CD4-positive, alpha-beta T cell treated with Interleukin-4 for 4 hours (primary cell): ENCODE results near the gene LMAN2.
"Not testable (repeated sequence)": the region's sequence is repeated elsewhere in the genome, so short reads cannot be mapped to it uniquely, and the experiment has no call there.

Experiments used
- DNase-seq: peaks from one replicate; pipeline ENCODE4 v3.0.0-alpha.2; 2020

Gene LMAN2

DNA sequence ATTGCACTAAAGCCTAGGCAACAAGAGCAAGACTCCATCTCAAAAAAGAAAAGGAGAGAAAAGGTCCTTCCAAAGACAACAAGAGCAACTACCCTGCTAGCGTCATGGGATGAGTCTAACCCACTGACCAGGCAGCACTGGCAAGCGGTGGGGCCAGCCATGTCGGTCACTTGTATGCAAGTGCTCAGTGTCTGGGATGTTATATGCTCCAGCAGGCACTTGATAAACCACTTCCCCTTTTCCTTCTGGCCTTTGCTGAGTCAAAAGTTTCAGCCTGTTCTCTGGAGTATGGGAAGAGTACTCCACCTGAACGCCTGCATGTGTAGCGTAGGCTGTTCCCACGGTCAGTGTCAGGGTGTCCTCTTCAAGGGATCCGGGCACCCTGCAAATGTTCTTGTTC, 30.6 kb downstream of the LMAN2 start:
- DNase-seq: no peak

DNA sequence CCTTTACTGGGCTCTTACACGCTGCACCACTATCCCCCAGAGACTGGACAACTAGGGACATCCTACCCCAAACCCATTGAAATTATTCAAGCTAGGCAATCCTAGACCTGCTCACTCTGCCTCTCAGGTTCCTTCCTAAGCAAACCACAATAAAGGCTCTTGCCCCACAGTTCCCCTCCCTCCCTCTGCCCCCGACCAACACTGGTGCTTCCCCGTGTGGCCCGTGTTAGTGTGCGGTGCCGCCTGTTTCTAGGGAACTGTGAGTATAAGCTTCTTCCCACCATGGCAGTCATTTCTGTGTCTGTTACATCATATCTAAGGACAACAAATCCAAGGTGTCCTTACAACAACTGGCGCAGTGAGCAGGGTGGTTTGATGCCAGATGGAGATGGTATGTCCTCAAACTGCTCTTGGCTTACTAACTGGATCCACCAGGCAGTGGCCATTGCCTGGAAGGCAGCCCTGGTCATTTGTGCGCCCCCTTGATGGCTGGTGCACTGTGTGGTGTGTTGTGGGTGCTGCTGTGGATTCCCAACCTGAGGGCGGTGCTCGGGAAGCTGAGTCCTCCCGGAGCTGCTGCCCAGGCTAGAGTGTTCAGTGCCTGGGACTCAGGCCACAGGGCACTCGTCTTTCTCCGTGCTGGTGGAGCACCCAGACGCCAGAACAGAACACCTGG, 31.4 kb downstream of the LMAN2 start:
- DNase-seq: peak; percentile 31

DNA sequence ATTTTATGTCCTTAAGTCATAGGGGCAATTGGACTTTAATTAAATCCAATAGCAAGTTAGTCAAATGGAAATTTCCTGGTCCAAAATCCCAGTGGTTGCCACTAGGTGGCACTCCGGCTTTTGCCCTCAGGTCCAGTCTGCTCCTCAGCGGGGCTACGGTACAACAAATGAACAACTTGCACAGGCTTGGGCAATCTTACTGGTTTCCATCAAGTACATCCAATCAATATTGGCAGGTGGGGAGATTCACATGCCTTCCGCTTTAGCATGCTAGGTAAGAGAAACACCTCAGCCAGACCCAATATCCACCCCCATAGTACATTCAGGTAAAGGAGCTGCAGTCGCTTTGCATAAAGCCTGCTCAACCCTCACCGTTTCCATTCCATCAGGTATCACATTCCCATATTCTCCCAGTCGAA, 33.5 kb downstream of the LMAN2 start:
- DNase-seq: peak; percentile 78

DNA sequence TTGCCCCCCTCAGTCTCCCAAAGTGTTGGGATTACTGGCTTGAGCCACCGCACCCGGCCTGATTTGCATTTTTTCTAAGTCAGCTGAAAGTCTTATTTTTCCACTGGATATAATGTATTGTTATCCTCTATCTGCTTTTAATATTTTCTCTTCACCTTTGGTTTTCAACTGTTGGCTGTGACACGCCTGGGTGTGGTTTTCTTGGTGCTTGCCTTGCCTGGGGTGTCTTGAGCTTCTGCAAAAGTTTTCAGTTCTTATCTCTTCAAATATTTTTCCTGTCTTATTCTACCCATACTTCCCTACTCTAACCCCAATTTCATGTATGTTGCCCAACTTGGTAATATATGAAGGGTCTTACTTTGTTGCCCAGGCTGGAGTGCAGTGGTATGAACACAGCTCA, 35.5 kb downstream of the LMAN2 start:
- no peak for DNase-seq

DNA sequence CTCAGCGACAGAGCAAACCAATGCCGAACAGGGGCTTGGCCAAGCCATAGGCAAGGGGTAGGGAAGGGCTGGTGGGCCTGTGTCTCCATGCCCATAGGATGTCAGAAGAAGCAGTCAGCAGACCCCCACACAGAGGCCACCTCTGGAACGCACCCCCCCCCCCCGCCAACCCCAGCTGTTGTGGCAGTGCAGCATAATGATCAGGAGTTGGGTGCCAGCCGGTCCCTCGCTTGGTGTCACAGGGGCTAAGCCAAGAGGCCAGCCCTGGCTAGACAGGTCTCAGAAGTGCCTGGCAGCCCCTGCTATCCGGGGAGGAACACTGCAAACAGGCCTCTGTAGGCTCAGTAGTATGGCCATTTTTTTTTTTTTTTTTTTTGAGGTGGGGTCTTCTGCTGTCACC, 36.1 kb downstream of the LMAN2 start:
- DNase-seq: no peak

DNA sequence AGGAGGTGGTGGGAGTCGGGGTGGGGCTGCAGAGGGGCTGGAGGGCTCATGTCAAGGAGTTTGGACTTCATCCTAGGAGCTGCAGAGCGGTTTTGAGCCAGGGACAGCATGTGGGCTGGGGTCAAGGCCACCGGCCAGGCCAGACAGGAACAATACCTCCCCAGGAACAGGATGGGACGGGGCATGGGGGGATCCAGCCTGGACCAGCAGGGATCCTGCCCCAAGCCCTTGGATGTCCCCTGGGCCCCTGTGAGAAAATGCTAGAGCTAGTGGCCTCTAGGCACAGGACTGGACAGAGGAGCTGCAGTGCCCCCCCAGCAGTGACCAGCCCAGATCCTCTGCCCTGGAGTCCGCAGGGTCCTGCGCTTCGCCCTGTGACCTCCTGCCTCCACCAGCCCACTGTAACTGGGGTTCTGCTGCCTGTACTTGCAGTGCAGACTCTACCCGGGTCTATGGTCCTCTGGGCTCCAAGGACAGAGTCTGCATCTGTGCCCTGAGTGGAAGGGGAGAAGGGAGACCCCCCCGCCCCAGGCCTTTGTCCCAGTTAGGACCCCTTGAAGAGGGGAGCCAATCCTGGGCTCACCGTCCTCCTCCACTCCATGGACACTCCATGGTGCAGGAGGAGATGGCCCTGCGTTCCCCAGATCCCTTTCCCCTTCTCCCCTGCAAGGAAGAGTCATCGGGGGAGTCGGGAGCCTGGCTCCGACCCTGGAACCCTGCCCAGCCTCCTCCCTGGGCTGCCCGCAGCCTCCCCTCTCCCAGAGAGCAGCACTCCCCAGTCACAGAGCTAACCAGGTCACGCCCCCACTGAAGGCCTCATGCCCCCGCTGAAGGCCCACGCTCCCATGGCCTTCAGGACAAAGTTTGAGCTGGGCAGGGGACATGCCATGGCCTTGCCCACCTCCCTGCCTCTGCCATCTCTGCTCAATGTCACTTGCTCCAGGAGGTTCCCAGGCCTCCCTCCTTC, 36.8 kb downstream of the LMAN2 start:
- no peak for DNase-seq

DNA sequence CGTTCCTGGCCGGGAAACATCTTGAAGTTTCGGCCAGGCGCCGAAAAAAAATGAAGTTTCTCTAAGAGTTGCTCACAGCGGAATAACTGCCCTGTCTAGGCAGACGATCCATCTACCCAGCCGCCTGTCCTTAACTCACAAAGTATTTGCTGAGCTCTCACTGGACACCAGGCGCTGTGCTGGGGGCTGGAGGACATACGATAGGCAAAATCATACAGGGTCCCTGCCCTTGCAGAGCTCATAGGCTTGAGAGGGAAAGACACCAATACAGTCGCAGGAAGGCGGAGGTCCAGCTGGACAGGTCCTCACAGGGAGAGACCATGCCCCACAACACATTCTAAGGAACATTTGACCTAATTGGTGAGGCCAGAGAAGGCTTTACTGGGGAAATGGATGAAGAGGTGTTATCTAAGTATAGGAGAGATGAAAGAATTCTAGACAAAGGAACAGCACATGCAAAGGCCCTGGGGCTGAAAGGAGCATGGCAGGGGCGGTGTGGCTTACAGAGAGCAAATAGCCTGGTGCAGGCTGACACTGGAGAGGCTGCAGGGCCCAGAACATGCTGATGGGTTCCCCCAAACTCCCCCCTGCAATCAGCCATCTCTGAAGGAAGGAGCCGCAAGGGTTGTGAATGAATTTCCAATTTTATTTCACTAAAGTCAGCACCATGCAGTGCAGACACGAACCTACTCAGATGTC, 37.8 kb downstream of the LMAN2 start:
- no peak for DNase-seq

DNA sequence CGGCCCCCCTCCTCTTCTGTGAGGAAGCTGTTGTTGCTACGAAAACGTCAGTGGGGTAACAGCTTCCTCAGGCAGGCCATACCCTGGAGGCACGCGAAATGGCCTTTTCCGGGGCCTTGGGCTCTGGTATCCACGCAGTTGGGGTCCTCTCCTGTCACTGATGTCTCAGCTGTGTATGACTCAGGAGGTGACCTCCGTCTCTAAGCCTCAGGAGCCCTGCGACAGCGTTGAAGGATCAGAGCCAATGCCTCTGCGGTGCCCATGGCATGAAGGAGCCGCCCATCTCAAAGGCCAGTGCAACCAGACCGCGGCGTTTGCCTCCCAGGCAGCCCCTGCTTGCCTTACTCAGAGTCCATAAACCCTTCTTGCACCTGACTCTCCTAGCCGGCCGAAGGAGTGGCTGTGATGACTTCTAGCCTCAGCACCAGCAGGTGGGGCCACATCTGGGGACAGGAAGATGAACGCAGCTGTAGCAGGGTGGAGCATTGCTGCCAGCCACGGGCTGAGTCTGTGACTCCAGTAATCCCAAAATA, 38.8 kb downstream of the LMAN2 start:
- no peak for DNase-seq

DNA sequence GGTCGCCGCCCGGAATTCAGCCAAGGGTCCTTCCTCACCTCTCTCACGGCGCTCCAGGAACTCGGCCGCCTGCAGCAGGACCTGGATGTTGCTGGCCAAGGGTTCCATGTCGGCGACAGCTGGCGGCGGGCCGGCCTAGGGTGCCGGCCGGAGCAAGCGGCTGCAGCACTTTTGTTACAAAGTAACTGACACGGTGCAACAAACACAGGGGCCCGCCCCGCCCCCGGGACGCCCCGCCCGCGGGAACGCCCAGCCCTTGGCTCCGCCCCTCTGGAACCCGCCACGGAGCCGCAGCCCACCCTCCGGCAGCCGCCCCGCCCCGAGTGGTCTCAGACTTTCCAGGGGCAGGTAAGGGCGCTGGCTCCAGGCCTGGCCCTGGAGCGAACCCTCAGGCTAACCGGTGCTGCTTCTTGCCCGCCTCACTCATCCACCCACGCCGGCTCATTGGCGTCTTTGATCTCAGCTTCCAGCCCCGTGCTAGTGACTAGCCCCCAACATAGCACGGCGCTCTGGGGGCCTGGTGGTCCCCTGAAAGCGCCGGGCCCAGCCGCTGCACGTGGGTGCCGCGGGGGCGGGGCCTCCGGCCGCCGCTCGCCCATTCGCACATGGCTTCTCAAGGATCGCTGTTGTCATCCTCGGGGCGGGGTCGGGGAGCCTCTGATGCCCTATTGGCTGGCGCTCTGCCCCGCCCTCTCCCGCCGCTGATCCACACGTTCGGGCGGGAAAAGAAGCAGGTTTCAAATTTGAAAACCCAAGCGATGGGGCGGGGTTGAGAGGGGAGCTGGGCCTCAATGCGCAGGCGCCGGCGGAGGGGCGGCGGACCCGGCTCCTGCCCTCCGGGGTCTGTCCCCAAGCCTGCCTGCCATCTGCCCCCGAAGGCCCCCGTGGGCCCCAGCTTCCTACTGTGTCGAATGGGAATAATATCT, 39.5 kb downstream of the LMAN2 start, which contains the start of gene MXD3:
MXD3 (minus strand) TSS at position 176 of the 926 bp plus-strand sequence; CDS start at position 108, 68 bp downstream.
- peak; percentile 94 for DNase-seq

DNA sequence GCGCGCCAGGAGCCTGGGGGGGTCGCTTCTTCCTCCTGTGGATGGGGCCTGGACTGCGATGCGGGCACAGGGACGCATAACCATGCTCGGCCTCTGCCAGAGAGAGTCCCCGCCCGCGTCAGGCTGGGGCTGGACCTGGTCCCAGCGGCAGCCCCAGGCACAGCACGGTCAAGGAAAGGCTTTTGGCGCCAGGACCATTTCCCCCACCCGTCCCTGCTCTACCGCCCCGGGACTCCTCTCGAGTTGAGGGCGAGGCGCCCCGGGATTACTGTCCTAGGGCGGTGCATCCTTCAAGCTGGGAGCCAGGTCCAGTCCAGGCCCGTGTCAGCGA, 40.1 kb downstream of the LMAN2 start:
- DNase-seq: no peak

DNA sequence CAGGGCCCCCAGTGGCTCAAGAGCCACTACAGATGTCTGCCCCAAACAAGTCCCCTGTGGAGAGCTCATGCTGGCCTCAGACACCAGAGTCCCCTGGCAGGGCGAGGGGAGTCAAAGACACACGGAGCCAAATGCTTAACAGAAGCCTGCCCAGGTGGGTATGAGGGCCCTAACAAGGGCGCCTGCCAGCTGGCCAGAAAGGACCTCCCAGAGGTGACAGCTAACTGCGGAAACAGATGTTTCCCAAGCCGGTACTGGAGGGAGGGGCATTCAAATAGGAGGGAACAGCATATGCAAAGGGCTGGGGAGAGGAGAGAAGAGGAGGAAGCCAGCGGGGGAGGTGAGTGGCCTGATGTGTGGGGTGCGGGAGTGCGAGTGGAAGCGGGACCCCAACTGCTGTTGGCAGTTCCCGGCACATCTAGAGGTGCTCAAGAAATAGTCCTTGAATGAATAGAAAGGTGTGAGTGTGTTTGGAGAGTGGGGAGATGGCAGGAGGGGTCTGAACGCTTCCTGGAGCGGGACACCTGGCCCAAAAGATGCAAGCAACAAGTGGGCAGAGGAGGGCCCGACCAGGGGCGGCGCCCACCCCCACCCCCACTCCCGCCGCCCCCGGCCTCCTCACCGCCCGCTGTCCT, 40.6 kb downstream of the LMAN2 start:
- peak; percentile 38 for DNase-seq

DNA sequence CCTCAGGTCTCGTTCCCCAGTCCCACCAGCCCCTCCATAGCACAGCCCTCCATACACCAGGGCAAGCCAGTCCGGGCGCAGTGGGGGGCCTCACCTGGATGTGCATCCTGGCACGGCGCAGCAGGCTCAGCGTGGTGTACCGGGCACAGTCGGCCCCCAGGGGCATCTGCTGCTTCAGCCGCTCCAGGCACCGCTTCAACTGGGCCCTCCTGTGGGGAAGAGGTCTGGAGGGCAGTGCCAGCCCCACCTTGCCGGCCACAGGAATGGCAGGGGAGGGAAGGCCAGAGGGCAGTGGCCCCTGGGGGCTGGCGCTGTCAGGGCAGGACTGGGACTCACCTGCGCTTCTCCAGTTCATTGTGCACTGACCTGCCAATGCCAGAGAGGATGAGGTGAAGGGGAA, 41.1 kb downstream of the LMAN2 start:
- no peak for DNase-seq

DNA sequence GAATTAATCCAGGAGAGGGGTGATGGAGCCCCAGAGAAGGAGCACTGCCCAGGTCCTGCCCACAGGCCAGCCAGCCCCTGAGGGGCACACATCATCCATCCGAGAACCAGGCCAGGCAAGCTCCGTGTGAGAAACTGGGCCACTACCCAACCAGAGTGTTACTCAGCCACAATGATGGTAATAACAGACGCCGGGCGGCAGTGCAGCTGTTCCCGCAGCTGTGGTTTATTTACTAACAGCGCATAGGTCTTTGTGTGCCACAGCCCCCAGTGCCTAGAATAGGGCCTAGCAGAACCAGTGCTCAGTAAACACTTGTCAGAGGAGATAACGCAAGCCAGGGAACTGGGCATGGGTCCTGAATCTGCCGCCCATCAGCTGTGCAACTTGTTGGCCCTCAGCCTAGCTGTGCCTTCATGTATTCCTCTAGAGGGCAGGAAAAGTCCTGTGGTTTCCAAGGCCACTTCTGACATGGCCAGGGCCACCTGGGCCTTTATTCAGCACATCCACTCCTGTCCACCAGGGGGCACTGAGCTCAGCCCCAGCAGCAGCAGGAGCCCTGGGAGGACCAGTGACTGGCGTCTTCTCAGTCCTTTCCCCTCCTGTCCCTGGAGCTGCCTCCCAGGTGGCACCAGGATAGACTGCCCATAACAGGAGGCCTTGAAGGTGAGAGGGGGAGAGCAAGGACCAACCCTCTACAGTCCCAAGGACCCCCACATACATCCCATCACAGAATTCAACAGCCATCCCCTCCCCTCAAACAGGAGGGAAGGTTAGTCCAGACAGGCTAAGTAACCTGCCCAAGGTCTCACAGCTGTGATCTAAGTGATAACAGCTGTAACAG, 41.9 kb downstream of the LMAN2 start:
- DNase-seq: peak; percentile 66

DNA sequence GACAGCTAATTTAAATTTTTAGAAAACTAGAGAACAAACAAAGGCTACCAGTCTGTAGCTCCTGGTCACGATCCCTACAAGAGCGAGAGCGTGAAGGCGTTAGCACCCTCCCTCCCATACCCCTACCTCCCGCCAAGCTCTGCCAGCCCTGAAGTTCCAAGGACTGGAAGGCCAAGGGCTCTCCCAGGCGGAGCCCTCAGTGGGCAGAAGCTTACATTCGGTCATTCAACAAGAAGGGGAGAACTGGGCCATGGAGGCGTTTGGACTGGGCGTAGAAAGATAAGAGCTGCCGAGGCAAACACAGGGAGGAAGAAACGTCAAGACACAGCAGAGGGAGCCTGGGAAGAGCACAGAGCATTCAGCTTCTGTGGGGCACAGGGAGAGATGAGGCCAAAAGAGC, 42.7 kb downstream of the LMAN2 start:
- DNase-seq: no peak

DNA sequence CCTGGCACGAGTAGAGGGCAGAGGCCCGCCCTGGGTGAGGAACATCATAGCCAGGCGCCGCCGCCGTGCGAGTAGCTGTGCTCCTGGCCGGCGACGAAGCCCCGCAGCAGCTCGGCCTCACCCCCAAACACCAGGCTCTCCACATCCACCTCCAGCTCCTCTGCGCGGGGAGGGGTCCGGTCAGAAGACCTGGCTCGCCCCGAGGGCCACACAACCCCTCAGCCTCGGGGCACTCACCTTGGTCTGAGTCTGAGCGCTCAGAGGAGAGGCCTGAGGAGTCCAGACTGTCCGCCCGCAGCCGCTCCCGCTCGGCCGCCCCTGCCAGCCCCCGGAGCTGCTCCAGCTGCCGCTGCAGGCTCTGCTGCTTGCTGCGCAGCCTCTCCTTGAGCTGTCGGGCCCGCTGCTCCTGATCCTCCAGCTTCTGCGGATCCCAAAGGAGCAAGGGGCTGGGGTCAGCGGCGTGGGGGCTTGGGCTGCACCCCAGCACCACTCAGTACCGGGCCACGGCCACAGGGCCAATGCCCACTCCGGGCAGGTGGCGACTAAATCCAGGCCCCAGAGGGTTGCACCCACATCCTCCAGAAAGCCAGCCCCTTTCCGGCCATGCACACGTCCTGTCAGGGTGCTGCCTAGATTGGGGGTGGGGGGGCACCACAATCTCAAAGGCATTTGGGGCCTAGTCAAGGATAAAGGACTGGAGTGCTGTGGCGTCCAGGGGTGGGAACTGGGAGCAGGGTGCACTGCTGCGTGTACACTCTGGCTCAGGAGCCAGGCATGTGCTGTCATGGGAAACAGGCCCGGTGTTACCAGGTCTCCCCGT, 43.7 kb downstream of the LMAN2 start:
- DNase-seq: no peak

DNA sequence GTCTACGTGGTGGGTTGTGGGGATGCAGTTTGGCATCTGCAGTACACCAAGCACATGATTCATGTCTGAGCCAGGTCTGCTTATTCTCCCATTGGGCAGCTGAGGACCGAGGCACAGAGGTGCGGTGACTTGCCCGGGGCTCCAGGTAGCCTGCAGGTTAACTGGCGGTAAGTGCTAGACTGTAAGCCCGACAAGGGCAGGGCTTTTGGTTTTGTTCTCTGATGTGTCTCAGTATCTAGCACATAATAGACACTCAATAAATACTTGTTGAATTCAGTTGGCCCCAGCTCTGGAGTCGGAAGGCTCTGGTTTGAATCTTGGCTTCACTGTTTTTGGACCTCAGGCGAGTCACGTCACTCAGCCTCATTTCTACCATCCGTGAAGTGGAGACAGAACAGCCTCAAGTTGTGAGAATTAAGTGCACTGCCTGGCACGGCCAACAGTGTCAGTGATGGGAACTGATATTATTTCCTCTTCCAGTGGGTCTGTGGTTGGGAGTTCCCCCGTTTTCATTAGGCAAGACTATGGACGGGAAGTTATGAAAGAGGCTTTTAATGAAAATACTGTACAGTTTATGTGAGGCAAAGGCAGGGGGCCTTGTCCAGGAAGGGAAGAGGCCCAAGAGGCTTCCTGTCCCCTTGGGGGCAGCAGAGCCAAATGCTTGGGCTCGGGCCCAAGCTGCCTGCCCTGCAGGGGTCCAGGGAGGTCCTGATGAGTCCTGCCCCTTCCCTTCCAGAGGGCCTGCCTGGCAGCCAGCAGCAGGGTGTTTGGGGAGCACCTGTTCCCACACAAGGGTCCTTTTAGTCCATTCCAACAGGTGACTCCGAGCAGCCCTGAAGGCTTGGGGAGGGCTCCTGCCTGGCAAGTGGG, 44.6 kb downstream of the LMAN2 start:
- peak; percentile 44 for DNase-seq

DNA sequence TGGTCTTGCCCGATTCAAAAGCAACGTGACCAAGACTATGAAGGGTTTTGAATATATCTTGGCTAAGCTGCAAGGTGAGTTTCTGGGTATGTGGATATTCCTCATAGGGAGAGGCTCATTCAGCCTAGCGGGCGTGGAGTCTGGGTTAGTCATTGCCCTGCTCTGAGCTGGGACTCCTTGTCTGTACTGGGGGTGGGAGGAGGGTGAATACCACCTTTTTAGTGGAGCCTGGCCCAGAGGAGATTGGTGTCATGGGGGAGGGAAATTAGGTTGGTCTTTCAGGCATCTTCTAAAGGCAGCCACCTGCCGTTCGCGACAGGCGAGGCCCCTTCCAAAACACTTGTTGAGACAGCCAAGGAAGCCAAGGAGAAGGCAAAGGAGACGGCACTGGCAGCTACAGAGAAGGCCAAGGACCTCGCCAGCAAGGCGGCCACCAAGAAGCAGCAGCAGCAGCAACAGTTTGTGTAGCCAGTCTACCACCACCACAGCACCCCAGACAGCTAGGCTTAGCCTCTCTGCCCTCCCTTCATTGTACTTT, 45.3 kb downstream of the LMAN2 start:
- DNase-seq: not testable (repeated sequence)

DNA sequence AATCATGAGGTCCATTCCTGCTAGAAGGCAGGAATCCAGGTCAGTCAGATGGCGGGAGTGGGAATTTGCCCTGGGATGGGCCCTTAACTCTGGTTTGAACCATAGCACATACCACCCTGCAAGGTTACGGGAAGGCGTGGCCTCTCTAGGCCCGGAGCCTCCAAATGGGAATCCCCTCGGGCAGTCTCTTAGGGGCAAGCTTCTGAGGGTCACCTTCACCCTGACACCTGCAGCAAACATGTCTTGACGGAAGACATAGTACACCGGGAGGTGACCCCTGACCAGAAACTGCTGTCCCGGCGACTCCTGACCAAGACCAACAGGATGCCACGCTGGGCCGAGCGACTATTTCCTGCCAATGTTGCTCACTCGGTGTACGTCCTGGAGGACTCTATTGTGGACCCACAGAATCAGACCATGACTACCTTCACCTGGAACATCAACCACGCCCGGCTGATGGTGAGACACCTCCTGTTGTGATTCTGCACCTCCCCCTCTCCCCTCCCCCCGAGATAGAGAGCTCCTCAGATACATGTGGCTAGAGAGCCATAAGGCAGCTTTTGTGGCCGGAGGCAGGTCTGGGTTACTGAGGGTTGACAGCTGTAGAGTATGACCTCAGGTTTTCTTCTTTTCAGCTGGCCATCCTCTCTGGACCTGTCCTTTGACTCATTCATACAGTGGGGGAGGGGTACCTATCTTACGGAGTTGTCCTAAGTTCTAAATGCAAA, 46.9 kb downstream of the LMAN2 start:
- peak; percentile 36 for DNase-seq
